ENCODE data around the gene SOX10.

DNA sequence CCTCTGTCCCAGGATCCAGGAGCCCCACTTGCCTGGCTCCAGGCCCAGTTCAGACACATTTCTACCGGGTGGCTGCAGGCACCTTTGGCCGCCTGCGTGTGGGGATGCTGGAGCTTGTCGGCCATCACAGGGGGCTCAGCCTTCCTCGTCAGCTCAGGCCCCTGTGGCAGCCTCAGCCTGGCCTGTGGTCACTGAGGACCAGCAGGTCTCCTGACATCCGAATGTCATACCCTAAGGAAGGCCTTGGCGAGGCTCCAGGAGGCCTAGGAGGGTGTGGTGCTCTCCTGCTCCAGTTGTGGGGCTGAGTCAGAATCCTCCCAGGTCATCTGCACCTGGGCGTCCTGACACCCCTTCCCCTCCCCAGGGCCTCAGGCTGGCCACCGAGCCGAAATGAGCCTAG is 14.9 kb upstream of the SOX10 start:
- TF ChIP-seq SP1 (IDR thresholded peaks at IDR 0.05) (no peak), FOXA1 (IDR thresholded peaks at IDR 0.05) (no peak), TARDBP (IDR thresholded peaks at IDR 0.05) (no peak), ARNT (IDR thresholded peaks at IDR 0.05) (no peak), SUZ12 (IDR thresholded peaks at IDR 0.05) (no peak), ZNF384 (IDR thresholded peaks at IDR 0.05) (no peak), BHLHE40 (IDR thresholded peaks at IDR 0.05; ENCODE audit: borderline replicate concordance) (no peak), LEF1 (IDR thresholded peaks at IDR 0.05; ENCODE audit: borderline replicate concordance) (no peak), NFRKB (IDR thresholded peaks at IDR 0.05) (no peak), FOXM1 (IDR thresholded peaks at IDR 0.05; ENCODE audit: borderline replicate concordance) (no peak), ELF4 (IDR thresholded peaks at IDR 0.05) (no peak), HDGF (IDR thresholded peaks at IDR 0.05; ENCODE audit: borderline replicate concordance) (no peak), CTBP1 (IDR thresholded peaks at IDR 0.05; ENCODE audit: borderline replicate concordance) (no peak)
- TF ChIP-seq, protein P1, sequence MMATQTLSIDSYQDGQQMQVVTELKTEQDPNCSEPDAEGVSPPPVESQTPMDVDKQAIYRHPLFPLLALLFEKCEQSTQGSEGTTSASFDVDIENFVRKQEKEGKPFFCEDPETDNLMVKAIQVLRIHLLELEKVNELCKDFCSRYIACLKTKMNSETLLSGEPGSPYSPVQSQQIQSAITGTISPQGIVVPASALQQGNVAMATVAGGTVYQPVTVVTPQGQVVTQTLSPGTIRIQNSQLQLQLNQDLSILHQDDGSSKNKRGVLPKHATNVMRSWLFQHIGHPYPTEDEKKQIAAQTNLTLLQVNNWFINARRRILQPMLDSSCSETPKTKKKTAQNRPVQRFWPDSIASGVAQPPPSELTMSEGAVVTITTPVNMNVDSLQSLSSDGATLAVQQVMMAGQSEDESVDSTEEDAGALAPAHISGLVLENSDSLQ (IDR thresholded peaks at IDR 0.05), result no peak

All from HEK293T (cell line).